Left hindlimb (tissue), 1 donor: ENCODE measurements around the gene FMNL3.

Experiments used
- DNase-seq: peaks from one replicate; pipeline ENCODE4 v3.0.0-alpha.2; 2018

The FMNL3 gene

GRCh38 chr12:49674318-49674981, 32.8 kb downstream of the FMNL3 start:
- peak; percentile 61 for DNase-seq

GRCh38 chr12:49673446-49674317, 33.5 kb downstream of the FMNL3 start:
- DNase-seq, result peak; percentile 96

GRCh38 chr12:49672301-49673217, 34.6 kb downstream of the FMNL3 start:
- DNase-seq, result no peak

GRCh38 chr12:49671031-49671765, 36.0 kb downstream of the FMNL3 start:
- no peak for DNase-seq

- no peak for DNase-seq
These were observed 37.4 kb downstream of the FMNL3 start for GRCh38 chr12:49669796-49670195.

GRCh38 chr12:49667325-49668090, 39.7 kb downstream of the FMNL3 start:
- no peak for DNase-seq

- DNase-seq, result peak; percentile 3
These were observed 41.0 kb downstream of the FMNL3 start for GRCh38 chr12:49666176-49666575.

- DNase-seq, result peak; percentile 76
These were observed 41.8 kb downstream of the FMNL3 start for GRCh38 chr12:49665384-49665783.

- DNase-seq, result no peak
These were observed 42.5 kb downstream of the FMNL3 start for GRCh38 chr12:49664591-49665239.

- DNase-seq, result no peak
These were observed 43.0 kb downstream of the FMNL3 start for GRCh38 chr12:49664167-49664566.

- peak; percentile 87 for DNase-seq
These were observed 44.0 kb downstream of the FMNL3 start for GRCh38 chr12:49662998-49663843.

- DNase-seq, result no peak
These were observed 45.5 kb downstream of the FMNL3 start for GRCh38 chr12:49661746-49662145.

GRCh38 chr12:49661191-49661590, 46.0 kb downstream of the FMNL3 start:
- DNase-seq, result no peak

GRCh38 chr12:49659753-49660152, 47.5 kb downstream of the FMNL3 start:
- DNase-seq, result no peak

GRCh38 chr12:49658276-49658675, 48.9 kb downstream of the FMNL3 start:
- DNase-seq, result no peak

GRCh38 chr12:49655595-49656236, 51.5 kb downstream of the FMNL3 start:
- no peak for DNase-seq

- no peak for DNase-seq
These were observed 52.5 kb downstream of the FMNL3 start for GRCh38 chr12:49654715-49655114.

GRCh38 chr12:49652921-49653520, 54.2 kb downstream of the FMNL3 start:
- DNase-seq, result peak; percentile 12

GRCh38 chr12:49651855-49652254, 55.4 kb downstream of the FMNL3 start:
- no peak for DNase-seq
